ENCODE results near the gene PIK3R1. TPM values are rescaled to one million over a fixed set of nuclear protein-coding genes. Genes with fewer than 3 reads are reported as not detected.
A peak's percentile ranks its signal among the peaks of the same experiment; 100 is the strongest.

The PIK3R1 gene
- total and polyA plus RNA-seq, 10 donors, result 4.9 to 200 (median 108) TPM

GRCh38 chr5:68297656-68298055, 82.1 kb downstream of the PIK3R1 start:
- H3K4me1 ChIP-seq, result peaks cover 0 to 41% (median 22%) of the 10 kb centered on the region in 6 donors
- DNase-seq, result no peak
- intact Hi-C loops (cut with DNase I; ENCODE audit: low total_unique reads), result no loop called here
- no peaks in the 10 kb centered on the region for H3K27me3 ChIP-seq (replicated peaks in 1 of 7)
- TF ChIP-seq POLR2A (IDR thresholded peaks at IDR 0.05), result no peak
- no peak for TF ChIP-seq CTCF (IDR thresholded peaks at IDR 0.05 in 8 of 11, conservative IDR thresholded peaks at IDR 0.05 in 3 of 11)
- TF ChIP-seq POLR2AphosphoS5 (IDR thresholded peaks at IDR 0.05), result peak in 1 of 3 donors; percentile 45
- peak overlapping the region in 2 of 8 donors; percentile 7 to 9 for H3K27ac ChIP-seq
- no peaks in the 10 kb centered on the region for H3K9me3 ChIP-seq
- peaks cover 5 to 94% (median 79%) of the 10 kb centered on the region in 6 donors for H3K36me3 ChIP-seq
- no peak overlapping the region for H3K4me3 ChIP-seq
- 84 to 96% (median 93%) methylated on average over 4 of the region's 4 CpGs for WGBS, 5 donors

- Histone ChIP-seq H3K27ac (peak overlapping the region in 3 of 8 donors; percentile 1 to 53 (median 9)), H3K36me3 (peaks cover 5 to 87% (median 71%) of the 10 kb centered on the region in 6 donors), H3K9me3 (no peaks in the 10 kb centered on the region), H3K27me3 (replicated peaks in 1 of 7) (no peaks in the 10 kb centered on the region), H3K4me1 (peaks cover 0 to 33% (median 19%) of the 10 kb centered on the region in 6 donors), H3K4me3 (no peak overlapping the region)
- 71 to 78% (median 74%) methylated on average over 2 of the region's 2 CpGs for WGBS, 5 donors
- DNase-seq, result no peak
- no peak for TF ChIP-seq POLR2A (IDR thresholded peaks at IDR 0.05)
- TF ChIP-seq CTCF (IDR thresholded peaks at IDR 0.05 in 8 of 11, conservative IDR thresholded peaks at IDR 0.05 in 3 of 11), result no peak
- no peak for TF ChIP-seq POLR2AphosphoS5 (IDR thresholded peaks at IDR 0.05)
- intact Hi-C loops (cut with DNase I; ENCODE audit: low total_unique reads), result no loop called here
These were observed 82.9 kb downstream of the PIK3R1 start for GRCh38 chr5:68298479-68298878.

GRCh38 chr5:68299105-68299504, 83.5 kb downstream of the PIK3R1 start:
- no peak for DNase-seq
- H3K27me3 ChIP-seq (replicated peaks in 1 of 7), result no peaks in the 10 kb centered on the region
- no peaks in the 10 kb centered on the region for H3K9me3 ChIP-seq
- peaks cover 0 to 28% (median 19%) of the 10 kb centered on the region in 6 donors for H3K4me1 ChIP-seq
- peak overlapping the region in 2 of 8 donors; percentile 9 to 53 for H3K27ac ChIP-seq
- intact Hi-C loops (cut with DNase I; ENCODE audit: low total_unique reads), result no loop called here
- TF ChIP-seq POLR2AphosphoS5 (IDR thresholded peaks at IDR 0.05), result peak in 1 of 3 donors; percentile 30
- no peak for TF ChIP-seq POLR2A (IDR thresholded peaks at IDR 0.05)
- peaks cover 5 to 81% (median 65%) of the 10 kb centered on the region in 6 donors for H3K36me3 ChIP-seq
- H3K4me3 ChIP-seq, result no peak overlapping the region
- 46 to 70% (median 55%) methylated on average over 4 of the region's 4 CpGs for WGBS, 5 donors

GRCh38 chr5:68299575-68299974, 84.0 kb downstream of the PIK3R1 start:
- H3K4me3 ChIP-seq, result no peak overlapping the region
- no peak for DNase-seq
- WGBS, 5 donors, result 87 to 92% (median 89%) methylated on average over 3 of the region's 3 CpGs
- peaks cover 0 to 28% (median 19%) of the 10 kb centered on the region in 6 donors for H3K4me1 ChIP-seq
- no peaks in the 10 kb centered on the region for H3K9me3 ChIP-seq
- H3K36me3 ChIP-seq, result peaks cover 5 to 76% (median 60%) of the 10 kb centered on the region in 6 donors
- H3K27ac ChIP-seq, result peak overlapping the region in 2 of 8 donors; percentile 7 to 9
- no peaks in the 10 kb centered on the region for H3K27me3 ChIP-seq (replicated peaks in 1 of 7)
- intact Hi-C loops (cut with DNase I; ENCODE audit: low total_unique reads), result no loop called here
- TF ChIP-seq POLR2A (IDR thresholded peaks at IDR 0.05) (no peak), POLR2AphosphoS5 (IDR thresholded peaks at IDR 0.05) (no peak), CTCF (IDR thresholded peaks at IDR 0.05 in 8 of 11, conservative IDR thresholded peaks at IDR 0.05 in 3 of 11) (no peak)
